GM23338 (cell line): Measurements from ENCODE around the gene GLP1R. TPM values are rescaled to one million over a fixed set of nuclear protein-coding genes. Genes with fewer than 3 reads are reported as not detected.

Experiments
- ATAC-seq: fragments of 200-7000 bp; cut with Tn5 transposase; 3 replicates; pipeline ENCODE4 v1.9.1; 2020
- DNase-seq: peaks from one replicate; pipeline ENCODE4 v3.0.0-alpha.2; 2015; ENCODE audit warnings: low spot score
- H2AFZ ChIP-seq: fragments of 200-600 bp; sonication (generic); 2 replicates; pipeline ENCODE4 v1.8.0; 2016; ENCODE audit warnings: antibody characterized with exemption, mild to moderate bottlenecking, moderate library complexity
- H3F3A ChIP-seq: fragments of 200-600 bp; sonication (generic); replicated peaks from 2 replicates; pipeline ENCODE4 v1.8.0; 2017; ENCODE audit warnings: antibody characterized with exemption, mixed run types, low read depth
- H3K27ac ChIP-seq: fragments of 200-600 bp; sonication (generic); 2 replicates; pipeline ENCODE4 v1.6.1; 2016; ENCODE audit warnings: low read depth
- H3K27me3 ChIP-seq: fragments of 200-600 bp; sonication (generic); 2 replicates; pipeline ENCODE4 v1.8.0; 2016; ENCODE audit warnings: mild to moderate bottlenecking, mixed run types, moderate library complexity; ENCODE audit not compliant: insufficient read depth
- H3K36me3 ChIP-seq: fragments of 200-600 bp; sonication (generic); 2 replicates; pipeline ENCODE4 v1.8.0; 2016; ENCODE audit warnings: mild to moderate bottlenecking; ENCODE audit not compliant: insufficient read depth
- H3K4me1 ChIP-seq: fragments of 200-600 bp; sonication (generic); 2 replicates; pipeline ENCODE4 v1.8.0; 2016; ENCODE audit warnings: mild to moderate bottlenecking, moderate library complexity; ENCODE audit not compliant: insufficient read depth
- H3K4me2 ChIP-seq: fragments of 200-600 bp; sonication (generic); 2 replicates; pipeline ENCODE4 v1.7.1; 2017; ENCODE audit warnings: mixed run types
- H3K4me3 ChIP-seq: fragments of 200-600 bp; sonication (generic); 2 replicates; pipeline ENCODE4 v1.6.1; 2016; ENCODE audit warnings: mixed run types
- H3K79me2 ChIP-seq: fragments of 200-600 bp; sonication (generic); replicated peaks from 2 replicates; pipeline ENCODE4 v1.8.0; 2017; ENCODE audit warnings: mild to moderate bottlenecking; ENCODE audit not compliant: insufficient read depth
- H3K9me2 ChIP-seq: fragments of 200-600 bp; sonication (generic); 2 replicates; pipeline ENCODE4 v1.8.0; 2017; ENCODE audit not compliant: insufficient read depth
- H4K20me1 ChIP-seq: fragments of 200-600 bp; sonication (generic); replicated peaks from 2 replicates; pipeline ENCODE4 v1.8.0; 2017; ENCODE audit warnings: mild to moderate bottlenecking; ENCODE audit not compliant: insufficient read depth
- H3K27ac Mint-ChIP-seq: 2 replicates; pipeline ENCODE4 v1.8.0; 2020; ENCODE audit warnings: inconsistent platforms, mild to moderate bottlenecking, moderate library complexity, mixed read lengths
- H3K27me3 Mint-ChIP-seq: 3 replicates; pipeline ENCODE4 v1.8.0; 2022; ENCODE audit warnings: low read depth, mild to moderate bottlenecking, moderate library complexity, mixed read lengths, inconsistent platforms; ENCODE audit not compliant: insufficient read depth, poor library complexity
- H3K36me3 Mint-ChIP-seq: 3 replicates; pipeline ENCODE4 v1.8.0; 2021; ENCODE audit warnings: low read depth, mild to moderate bottlenecking, inconsistent platforms, moderate library complexity, mixed read lengths
- H3K4me1 Mint-ChIP-seq: 3 replicates; pipeline ENCODE4 v1.8.0; 2020; ENCODE audit warnings: mild to moderate bottlenecking, inconsistent platforms, mixed read lengths
- H3K4me3 Mint-ChIP-seq: 3 replicates; pipeline ENCODE4 v1.8.0; 2021; ENCODE audit warnings: moderate library complexity, mild to moderate bottlenecking, inconsistent platforms, mixed read lengths
- H3K9me3 Mint-ChIP-seq: 3 replicates; pipeline ENCODE4 v1.8.0; 2020; ENCODE audit warnings: moderate library complexity, mild to moderate bottlenecking, inconsistent platforms, mixed read lengths
- CTCF ChIP-seq, 2 experiments: fragments of 200-600 bp in 1 of 2; sonication (generic) in 1 of 2; conservative IDR thresholded peaks; 2 replicates each; pipeline versions ENCODE4 v1.5.1 to v1.6.1; 2016 to 2017; ENCODE audit warnings: antibody characterized with exemption in 2 of 2, low read depth in 2 of 2, mild to moderate bottlenecking in 2 of 2, moderate library complexity in 1 of 2
- JUNB ChIP-seq: IDR thresholded peaks from one replicate; pipeline ENCODE4 v1.6.1; 2016; ENCODE audit warnings: antibody characterized with exemption; ENCODE audit not compliant: unreplicated experiment
- polyA plus RNA-seq: library from polyadenylated mRNA; unstranded; fragments of >200 nt; fragmentation: Nextera tagmentation; extraction: Ambion mirVana; gene quantifications from 2 replicates; pipeline ENCODE4 v1.2.1, GENCODE V29; 2016
- total RNA-seq: library from RNA; depleted of rRNA; stranded (reverse); fragments of >200 nt; shearing (Covaris generic); gene quantifications from 2 replicates; pipeline ENCODE4 v1.2.3, GENCODE V29; 2014
- TF ChIP-seq, protein P1 (sequence below): fragments of 250-450 bp; sonication (Bioruptor Pico); IDR thresholded peaks from 2 replicates; pipeline ENCODE4 v1.5.0; 2020; ENCODE audit warnings: mild to moderate bottlenecking, moderate library complexity
- TF ChIP-seq, protein P2 (sequence below): IDR thresholded peaks from one replicate; pipeline ENCODE4 v1.6.1; 2018; ENCODE audit warnings: antibody characterized with exemption; ENCODE audit not compliant: unreplicated experiment
- TF ChIP-seq, protein P3 (sequence below): IDR thresholded peaks from 2 replicates; pipeline ENCODE4 v1.6.1; 2016; ENCODE audit warnings: antibody characterized with exemption

Gene GLP1R
- total and polyA plus RNA-seq, 2 experiments from 2014 or later: 0.42 to 3.7 TPM

DNA sequence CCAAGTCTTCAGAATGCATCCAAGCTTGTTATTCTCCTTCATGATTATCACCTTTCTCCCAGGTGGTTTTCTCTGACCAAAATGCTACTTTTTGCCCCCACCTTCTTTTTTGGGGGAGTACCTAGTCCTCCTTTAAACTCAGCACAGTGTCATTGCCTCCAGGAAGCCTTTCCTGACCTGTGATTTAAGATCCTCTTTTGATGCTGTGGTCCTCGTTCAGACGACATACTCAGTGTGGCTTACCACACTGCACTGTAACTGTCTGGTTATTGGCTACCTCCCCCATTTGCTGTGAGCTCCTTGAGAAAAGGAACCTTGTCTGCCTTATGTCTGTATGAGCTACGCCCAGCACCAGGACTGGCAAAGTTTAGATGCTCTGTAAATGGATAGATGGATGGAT lies 51.8 kb downstream of the GLP1R start (continued):
- TF ChIP-seq, protein P1, sequence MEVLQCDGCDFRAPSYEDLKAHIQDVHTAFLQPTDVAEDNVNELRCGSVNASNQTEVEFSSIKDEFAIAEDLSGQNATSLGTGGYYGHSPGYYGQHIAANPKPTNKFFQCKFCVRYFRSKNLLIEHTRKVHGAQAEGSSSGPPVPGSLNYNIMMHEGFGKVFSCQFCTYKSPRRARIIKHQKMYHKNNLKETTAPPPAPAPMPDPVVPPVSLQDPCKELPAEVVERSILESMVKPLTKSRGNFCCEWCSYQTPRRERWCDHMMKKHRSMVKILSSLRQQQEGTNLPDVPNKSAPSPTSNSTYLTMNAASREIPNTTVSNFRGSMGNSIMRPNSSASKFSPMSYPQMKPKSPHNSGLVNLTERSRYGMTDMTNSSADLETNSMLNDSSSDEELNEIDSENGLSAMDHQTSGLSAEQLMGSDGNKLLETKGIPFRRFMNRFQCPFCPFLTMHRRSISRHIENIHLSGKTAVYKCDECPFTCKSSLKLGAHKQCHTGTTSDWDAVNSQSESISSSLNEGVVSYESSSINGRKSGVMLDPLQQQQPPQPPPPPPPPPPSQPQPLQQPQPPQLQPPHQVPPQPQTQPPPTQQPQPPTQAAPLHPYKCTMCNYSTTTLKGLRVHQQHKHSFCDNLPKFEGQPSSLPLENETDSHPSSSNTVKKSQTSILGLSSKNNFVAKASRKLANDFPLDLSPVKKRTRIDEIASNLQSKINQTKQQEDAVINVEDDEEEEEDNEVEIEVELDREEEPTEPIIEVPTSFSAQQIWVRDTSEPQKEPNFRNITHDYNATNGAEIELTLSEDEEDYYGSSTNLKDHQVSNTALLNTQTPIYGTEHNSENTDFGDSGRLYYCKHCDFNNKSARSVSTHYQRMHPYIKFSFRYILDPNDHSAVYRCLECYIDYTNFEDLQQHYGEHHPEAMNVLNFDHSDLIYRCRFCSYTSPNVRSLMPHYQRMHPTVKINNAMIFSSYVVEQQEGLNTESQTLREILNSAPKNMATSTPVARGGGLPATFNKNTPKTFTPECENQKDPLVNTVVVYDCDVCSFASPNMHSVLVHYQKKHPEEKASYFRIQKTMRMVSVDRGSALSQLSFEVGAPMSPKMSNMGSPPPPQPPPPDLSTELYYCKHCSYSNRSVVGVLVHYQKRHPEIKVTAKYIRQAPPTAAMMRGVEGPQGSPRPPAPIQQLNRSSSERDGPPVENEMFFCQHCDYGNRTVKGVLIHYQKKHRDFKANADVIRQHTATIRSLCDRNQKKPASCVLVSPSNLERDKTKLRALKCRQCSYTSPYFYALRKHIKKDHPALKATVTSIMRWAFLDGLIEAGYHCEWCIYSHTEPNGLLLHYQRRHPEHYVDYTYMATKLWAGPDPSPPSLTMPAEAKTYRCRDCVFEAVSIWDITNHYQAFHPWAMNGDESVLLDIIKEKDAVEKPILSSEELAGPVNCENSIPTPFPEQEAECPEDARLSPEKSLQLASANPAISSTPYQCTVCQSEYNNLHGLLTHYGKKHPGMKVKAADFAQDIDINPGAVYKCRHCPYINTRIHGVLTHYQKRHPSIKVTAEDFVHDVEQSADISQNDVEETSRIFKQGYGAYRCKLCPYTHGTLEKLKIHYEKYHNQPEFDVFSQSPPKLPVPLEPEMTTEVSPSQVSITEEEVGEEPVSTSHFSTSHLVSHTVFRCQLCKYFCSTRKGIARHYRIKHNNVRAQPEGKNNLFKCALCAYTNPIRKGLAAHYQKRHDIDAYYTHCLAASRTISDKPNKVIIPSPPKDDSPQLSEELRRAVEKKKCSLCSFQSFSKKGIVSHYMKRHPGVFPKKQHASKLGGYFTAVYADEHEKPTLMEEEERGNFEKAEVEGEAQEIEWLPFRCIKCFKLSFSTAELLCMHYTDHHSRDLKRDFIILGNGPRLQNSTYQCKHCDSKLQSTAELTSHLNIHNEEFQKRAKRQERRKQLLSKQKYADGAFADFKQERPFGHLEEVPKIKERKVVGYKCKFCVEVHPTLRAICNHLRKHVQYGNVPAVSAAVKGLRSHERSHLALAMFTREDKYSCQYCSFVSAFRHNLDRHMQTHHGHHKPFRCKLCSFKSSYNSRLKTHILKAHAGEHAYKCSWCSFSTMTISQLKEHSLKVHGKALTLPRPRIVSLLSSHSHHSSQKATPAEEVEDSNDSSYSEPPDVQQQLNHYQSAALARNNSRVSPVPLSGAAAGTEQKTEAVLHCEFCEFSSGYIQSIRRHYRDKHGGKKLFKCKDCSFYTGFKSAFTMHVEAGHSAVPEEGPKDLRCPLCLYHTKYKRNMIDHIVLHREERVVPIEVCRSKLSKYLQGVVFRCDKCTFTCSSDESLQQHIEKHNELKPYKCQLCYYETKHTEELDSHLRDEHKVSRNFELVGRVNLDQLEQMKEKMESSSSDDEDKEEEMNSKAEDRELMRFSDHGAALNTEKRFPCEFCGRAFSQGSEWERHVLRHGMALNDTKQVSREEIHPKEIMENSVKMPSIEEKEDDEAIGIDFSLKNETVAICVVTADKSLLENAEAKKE (CRISPR knock-in tag): no peak
- TF ChIP-seq JUNB: no peak

GRCh38 chr6:39102071-39102820 lies 53.7 kb downstream of the GLP1R start:
- no peak overlapping the region for H3K27ac ChIP-seq
- TF ChIP-seq, protein P2, sequence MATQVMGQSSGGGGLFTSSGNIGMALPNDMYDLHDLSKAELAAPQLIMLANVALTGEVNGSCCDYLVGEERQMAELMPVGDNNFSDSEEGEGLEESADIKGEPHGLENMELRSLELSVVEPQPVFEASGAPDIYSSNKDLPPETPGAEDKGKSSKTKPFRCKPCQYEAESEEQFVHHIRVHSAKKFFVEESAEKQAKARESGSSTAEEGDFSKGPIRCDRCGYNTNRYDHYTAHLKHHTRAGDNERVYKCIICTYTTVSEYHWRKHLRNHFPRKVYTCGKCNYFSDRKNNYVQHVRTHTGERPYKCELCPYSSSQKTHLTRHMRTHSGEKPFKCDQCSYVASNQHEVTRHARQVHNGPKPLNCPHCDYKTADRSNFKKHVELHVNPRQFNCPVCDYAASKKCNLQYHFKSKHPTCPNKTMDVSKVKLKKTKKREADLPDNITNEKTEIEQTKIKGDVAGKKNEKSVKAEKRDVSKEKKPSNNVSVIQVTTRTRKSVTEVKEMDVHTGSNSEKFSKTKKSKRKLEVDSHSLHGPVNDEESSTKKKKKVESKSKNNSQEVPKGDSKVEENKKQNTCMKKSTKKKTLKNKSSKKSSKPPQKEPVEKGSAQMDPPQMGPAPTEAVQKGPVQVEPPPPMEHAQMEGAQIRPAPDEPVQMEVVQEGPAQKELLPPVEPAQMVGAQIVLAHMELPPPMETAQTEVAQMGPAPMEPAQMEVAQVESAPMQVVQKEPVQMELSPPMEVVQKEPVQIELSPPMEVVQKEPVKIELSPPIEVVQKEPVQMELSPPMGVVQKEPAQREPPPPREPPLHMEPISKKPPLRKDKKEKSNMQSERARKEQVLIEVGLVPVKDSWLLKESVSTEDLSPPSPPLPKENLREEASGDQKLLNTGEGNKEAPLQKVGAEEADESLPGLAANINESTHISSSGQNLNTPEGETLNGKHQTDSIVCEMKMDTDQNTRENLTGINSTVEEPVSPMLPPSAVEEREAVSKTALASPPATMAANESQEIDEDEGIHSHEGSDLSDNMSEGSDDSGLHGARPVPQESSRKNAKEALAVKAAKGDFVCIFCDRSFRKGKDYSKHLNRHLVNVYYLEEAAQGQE: no peak
- TF ChIP-seq, protein P3, sequence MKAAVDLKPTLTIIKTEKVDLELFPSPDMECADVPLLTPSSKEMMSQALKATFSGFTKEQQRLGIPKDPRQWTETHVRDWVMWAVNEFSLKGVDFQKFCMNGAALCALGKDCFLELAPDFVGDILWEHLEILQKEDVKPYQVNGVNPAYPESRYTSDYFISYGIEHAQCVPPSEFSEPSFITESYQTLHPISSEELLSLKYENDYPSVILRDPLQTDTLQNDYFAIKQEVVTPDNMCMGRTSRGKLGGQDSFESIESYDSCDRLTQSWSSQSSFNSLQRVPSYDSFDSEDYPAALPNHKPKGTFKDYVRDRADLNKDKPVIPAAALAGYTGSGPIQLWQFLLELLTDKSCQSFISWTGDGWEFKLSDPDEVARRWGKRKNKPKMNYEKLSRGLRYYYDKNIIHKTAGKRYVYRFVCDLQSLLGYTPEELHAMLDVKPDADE: no peak
- TF ChIP-seq CTCF (conservative IDR thresholded peaks at IDR 0.05; ENCODE audit: low read depth in 2 of 2): peak; percentile 76 to 89
- H3K27ac Mint-ChIP-seq: no peak overlapping the region
- 0 out of 2 replicates have a peak overlapping the region, but pooled peaks have one; percentile 7 for H3K4me2 ChIP-seq
- H2AFZ ChIP-seq: no peak overlapping the region
- no peaks in the 10 kb centered on the region; the same call in 1 of the 2 replicates for H3K36me3 ChIP-seq
- H3K27me3 Mint-ChIP-seq: peaks cover 1% of the 10 kb centered on the region
- no peaks in the 10 kb centered on the region for H3K9me2 ChIP-seq
- H3K79me2 ChIP-seq: no peaks in the 10 kb centered on the region
- H4K20me1 ChIP-seq: no peaks in the 10 kb centered on the region
- H3K9me3 Mint-ChIP-seq: no peaks in the 10 kb centered on the region
- H3K4me3 ChIP-seq: no peak overlapping the region
- no peaks in the 10 kb centered on the region for H3K27me3 ChIP-seq
- ATAC-seq: peak; percentile 100
- peaks cover 8% of the 10 kb centered on the region for H3K4me1 Mint-ChIP-seq
- H3K4me1 ChIP-seq: peaks cover 11% of the 10 kb centered on the region
- H3K36me3 Mint-ChIP-seq: peaks cover 3% of the 10 kb centered on the region; the same call in 2 of the 3 replicates
- no peak overlapping the region for H3K4me3 Mint-ChIP-seq
- no peaks in the 10 kb centered on the region for H3F3A ChIP-seq
- DNase-seq: peak; percentile 92
